H9 (cell line): ENCODE data around the gene SLC7A4. TPM values are rescaled to one million over a fixed set of nuclear protein-coding genes. Genes with fewer than 3 reads are reported as not detected.

Source experiments
- DNase-seq: peaks from one replicate; pipeline ENCODE4 v3.0.0-alpha.2; 2017
- H2AFZ ChIP-seq: one replicate; pipeline ENCODE4 v1.6.1; 2013; ENCODE audit warnings: mild to moderate bottlenecking, low read length, control low read depth, moderate library complexity
- H2AK5ac ChIP-seq: 2 replicates; pipeline ENCODE4 v1.6.1; 2013; ENCODE audit warnings: low read length, control low read depth, mixed read lengths; ENCODE audit not compliant: insufficient read length
- H2BK120ac ChIP-seq: one replicate; pipeline ENCODE4 v1.6.1; 2013; ENCODE audit warnings: low read depth, mild to moderate bottlenecking, low read length, control low read depth, inconsistent platforms; ENCODE audit not compliant: poor library complexity, severe bottlenecking
- H2BK12ac ChIP-seq: 2 replicates; pipeline ENCODE4 v1.6.1; 2013; ENCODE audit warnings: low read length, control low read depth, mixed read lengths, low read depth; ENCODE audit not compliant: insufficient read length
- H2BK15ac ChIP-seq: 2 replicates; pipeline ENCODE4 v1.6.1; 2013; ENCODE audit warnings: low read depth, low read length, control low read depth
- H2BK20ac ChIP-seq: one replicate; pipeline ENCODE4 v1.6.1; 2013; ENCODE audit warnings: low read depth, mild to moderate bottlenecking, low read length, control low read depth, inconsistent platforms; ENCODE audit not compliant: poor library complexity, severe bottlenecking
- H2BK5ac ChIP-seq: 2 replicates; pipeline ENCODE4 v1.6.1; 2013; ENCODE audit warnings: low read length, control low read depth, mixed read lengths; ENCODE audit not compliant: insufficient read length
- H3K14ac ChIP-seq: 2 replicates; pipeline ENCODE4 v1.6.1; 2013; ENCODE audit warnings: low read length, control low read depth; ENCODE audit not compliant: insufficient read depth
- H3K18ac ChIP-seq: 2 replicates; pipeline ENCODE4 v1.6.1; 2013; ENCODE audit warnings: low read depth, mild to moderate bottlenecking, mixed read lengths, low read length, control low read depth; ENCODE audit not compliant: insufficient read length
- H3K23ac ChIP-seq: 2 replicates; pipeline ENCODE4 v1.6.1; 2013; ENCODE audit warnings: low read length, control low read depth, mixed read lengths, low read depth; ENCODE audit not compliant: insufficient read length
- H3K23me2 ChIP-seq: 2 replicates; pipeline ENCODE4 v1.6.1; 2013; ENCODE audit warnings: low read depth, mild to moderate bottlenecking, mixed read lengths, low read length, control low read depth; ENCODE audit not compliant: insufficient read length, poor library complexity, severe bottlenecking
- H3K27ac ChIP-seq: 2 replicates; pipeline ENCODE4 v1.5.1; 2013; ENCODE audit warnings: low read length, control low read depth, mixed read lengths, low read depth; ENCODE audit not compliant: insufficient read length
- H3K27me3 ChIP-seq: 2 replicates; pipeline ENCODE4 v1.6.1; 2013; ENCODE audit warnings: low read length, control low read depth, inconsistent platforms; ENCODE audit not compliant: insufficient read depth
- H3K4ac ChIP-seq: 2 replicates; pipeline ENCODE4 v1.6.1; 2013; ENCODE audit warnings: low read depth, mild to moderate bottlenecking, control low read depth, inconsistent platforms, low read length, moderate library complexity
- H3K4me1 ChIP-seq: 2 replicates; pipeline ENCODE4 v1.6.1; 2013; ENCODE audit warnings: low read length, control low read depth, inconsistent platforms; ENCODE audit not compliant: insufficient read depth
- H3K4me2 ChIP-seq: 2 replicates; pipeline ENCODE4 v1.6.1; 2013; ENCODE audit warnings: low read length, control low read depth, mixed read lengths; ENCODE audit not compliant: insufficient read length, insufficient read depth
- H3K56ac ChIP-seq: 2 replicates; pipeline ENCODE4 v1.6.1; 2013; ENCODE audit warnings: low read depth, mild to moderate bottlenecking, mixed read lengths, low read length, control low read depth; ENCODE audit not compliant: insufficient read length
- H3K79me1 ChIP-seq: 2 replicates; pipeline ENCODE4 v1.6.1; 2013; ENCODE audit warnings: low read depth, mild to moderate bottlenecking, moderate library complexity, low read length, control low read depth, inconsistent platforms; ENCODE audit not compliant: insufficient read depth, poor library complexity, severe bottlenecking
- H3K79me2 ChIP-seq: 2 replicates; pipeline ENCODE4 v1.6.1; 2013; ENCODE audit warnings: low read length, control low read depth, inconsistent platforms; ENCODE audit not compliant: insufficient read depth
- H3K9ac ChIP-seq: 2 replicates; pipeline ENCODE4 v1.6.1; 2013; ENCODE audit warnings: low read length, control low read depth, mixed read lengths; ENCODE audit not compliant: insufficient read length; ENCODE audit errors: extremely low read depth
- H3K9me3 ChIP-seq: one replicate; pipeline ENCODE4 v1.6.1; 2013; ENCODE audit warnings: low read depth, low read length, inconsistent platforms; ENCODE audit not compliant: control insufficient read depth
- H3T11ph ChIP-seq: one replicate; pipeline ENCODE4 v1.6.1; 2013; ENCODE audit warnings: mild to moderate bottlenecking, low read length, control low read depth, inconsistent platforms
- H4K20me1 ChIP-seq: one replicate; pipeline ENCODE4 v1.6.1; 2013; ENCODE audit not compliant: control insufficient read depth, insufficient read length, insufficient read depth
- H4K5ac ChIP-seq: 2 replicates; pipeline ENCODE4 v1.6.1; 2013; ENCODE audit warnings: low read depth, mild to moderate bottlenecking, mixed read lengths, low read length, control low read depth; ENCODE audit not compliant: insufficient read length
- H4K8ac ChIP-seq: replicated peaks from 2 replicates; pipeline ENCODE4 v1.6.1; 2013; ENCODE audit warnings: low read length, control low read depth, mixed read lengths, low read depth; ENCODE audit not compliant: insufficient read length
- H4K91ac ChIP-seq: 2 replicates; pipeline ENCODE4 v1.6.1; 2013; ENCODE audit warnings: low read depth, mild to moderate bottlenecking, moderate library complexity, mixed read lengths, low read length, control low read depth; ENCODE audit not compliant: insufficient read length
- H3K27ac Mint-ChIP-seq, 3 experiments: 2 replicates in 2 of 3; 3 replicates in 1 of 3; pipeline ENCODE4 v1.8.0; 2020 to 2021; ENCODE audit warnings: mixed read lengths in 3 of 3, mild to moderate bottlenecking in 1 of 3, moderate library complexity in 1 of 3
- H3K27me3 Mint-ChIP-seq: 2 replicates; pipeline ENCODE4 v1.8.0; 2021; ENCODE audit warnings: low read depth, mild to moderate bottlenecking, moderate library complexity, mixed read lengths
- H3K36me3 Mint-ChIP-seq, 3 experiments: 2 replicates in 2 of 3; 3 replicates in 1 of 3; pipeline ENCODE4 v1.8.0; 2020 to 2021; ENCODE audit warnings: low read depth in 3 of 3, mixed read lengths in 3 of 3; ENCODE audit not compliant: insufficient read depth in 1 of 3
- H3K4me1 Mint-ChIP-seq, 2 experiments: 2 replicates each; pipeline ENCODE4 v1.8.0; 2020; ENCODE audit warnings: mixed read lengths in 2 of 2
- H3K4me3 Mint-ChIP-seq, 2 experiments: 2 replicates in 1 of 2; 3 replicates in 1 of 2; pipeline ENCODE4 v1.8.0; 2020 to 2021; ENCODE audit warnings: mild to moderate bottlenecking in 2 of 2, mixed read lengths in 2 of 2, moderate library complexity in 1 of 2
- H3K9me3 Mint-ChIP-seq, 2 experiments: 2 replicates in 1 of 2; 3 replicates in 1 of 2; pipeline ENCODE4 v1.8.0; 2020; ENCODE audit warnings: mild to moderate bottlenecking in 2 of 2, mixed read lengths in 2 of 2, moderate library complexity in 1 of 2
- CTCF ChIP-seq: fragments of 200-600 bp; sonication (generic); conservative IDR thresholded peaks from 3 replicates; pipeline ENCODE4 v1.8.0; 2021; ENCODE audit warnings: antibody characterized with exemption, mild to moderate bottlenecking
- WGBS: extraction: QIAGEN DNeasy Blood & Tissue Kit; methylation state at CpG from one replicate; pipeline ENCODE4 v1.1.7; 2013; ENCODE audit warnings: missing lambda C conversion rate, low lambda C conversion rate, mixed read lengths; ENCODE audit not compliant: insufficient read length; ENCODE audit errors: extremely low coverage; 5-methylcytosine and 5-hydroxymethylcytosine counted together
- total RNA-seq: library from RNA; stranded (reverse); gene quantifications from 2 replicates; pipeline ENCODE4 v1.2.1, GENCODE V29; 2021

SLC7A4 gene
- total RNA-seq, 1 experiment from 2014 or later = 0.09 TPM

GRCh38 chr22:21030621-21031544 is 1.5 kb downstream of the SLC7A4 start:
- peak overlapping the region in 1 of 2 experiments; percentile 53; a peak in 4 of 5 replicates for H3K4me3 Mint-ChIP-seq

More at GRCh38 chr22:21030621-21031544, 1.5 kb downstream of the SLC7A4 start:
- H4K8ac ChIP-seq = no peak overlapping the region
- H2BK15ac ChIP-seq = no peak overlapping the region
- H3K14ac ChIP-seq = no peak overlapping the region
- H3K4me1 ChIP-seq = no peaks in the 10 kb centered on the region; the same call in 1 of the 2 replicates
- no peak overlapping the region for H4K91ac ChIP-seq
- no peak overlapping the region for H2BK120ac ChIP-seq
- no peak overlapping the region for H2AFZ ChIP-seq
- Mint-ChIP-seq H3K27ac (no peak overlapping the region), H3K4me1 (peaks cover 10 to 21% of the 10 kb centered on the region in 2 experiments), H3K36me3 (no peaks in the 10 kb centered on the region), H3K27me3 (peaks cover 43% of the 10 kb centered on the region), H3K9me3 (no peaks in the 10 kb centered on the region)
- no peak overlapping the region for H4K5ac ChIP-seq
- H3K27me3 ChIP-seq = peaks cover 3% of the 10 kb centered on the region; the same call in 1 of the 2 replicates
- no peak overlapping the region for H2BK12ac ChIP-seq
- H3T11ph ChIP-seq = no peak overlapping the region
- no peak for DNase-seq
- H3K4ac ChIP-seq = no peak overlapping the region
- no peak overlapping the region for H3K4me2 ChIP-seq
- no peaks in the 10 kb centered on the region for H4K20me1 ChIP-seq
- WGBS = no CpG with 5 or more reads among the region's 40 CpGs
- H3K27ac ChIP-seq = no peak overlapping the region
- no peaks in the 10 kb centered on the region for H3K23me2 ChIP-seq
- H2AK5ac ChIP-seq = no peak overlapping the region
- TF ChIP-seq CTCF = no peak
- no peak overlapping the region for H3K18ac ChIP-seq
- no peaks in the 10 kb centered on the region for H3K79me2 ChIP-seq
- H3K9ac ChIP-seq = no peak overlapping the region
- no peak overlapping the region for H2BK5ac ChIP-seq
- no peaks in the 10 kb centered on the region for H3K79me1 ChIP-seq
- H3K9me3 ChIP-seq = no peaks in the 10 kb centered on the region
- no peak overlapping the region for H3K23ac ChIP-seq
- H3K56ac ChIP-seq = no peak overlapping the region
- H2BK20ac ChIP-seq = no peak overlapping the region
